T-helper 1 cell treated with Interleukin-12 subunit alpha and Interleukin-12 subunit beta and Interleukin-4 antibody, amounts not matched to agents 30 ng/mL and 1 ng/mL, for 36 hours (primary cell): ENCODE results near the gene CGAS. TPM values are rescaled to one million over a fixed set of nuclear protein-coding genes. Genes with fewer than 3 reads are reported as not detected.

Source experiments
- intact Hi-C: fragments of 100-400 bp; cut with micrococcal nuclease; formaldehyde crosslinking; loops from one replicate; pipeline ENCODE4 v1.15.1; 2024
- total RNA-seq: library from RNA; stranded (reverse); gene quantifications from 2 replicates; pipeline ENCODE4 v1.2.3, GENCODE V29; 2022

Gene CGAS
- 52.5 and 56.2 TPM in 2 replicates for total RNA-seq

DNA sequence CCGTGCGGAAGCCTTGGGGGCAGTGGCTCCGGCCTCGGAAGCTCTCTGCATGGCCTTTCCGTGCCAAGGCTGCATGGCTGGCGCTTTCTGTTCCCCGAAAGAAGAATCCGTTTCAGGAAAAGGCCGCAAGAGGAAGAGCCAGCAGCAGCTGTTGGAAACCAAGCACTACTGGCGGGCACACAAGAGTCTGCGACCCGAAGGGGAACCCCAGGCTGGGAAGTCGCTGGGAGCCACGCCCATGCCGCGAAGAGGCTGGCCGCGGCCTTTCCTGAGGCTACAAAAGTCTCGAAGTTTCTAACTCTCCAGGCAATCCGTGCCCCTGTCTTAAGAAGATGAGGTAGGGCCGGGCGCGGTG lies at the start of gene CGAS:
CGAS (minus strand) TSS at position 191 of the 355 bp plus-strand sequence; CDS start at position 75, 116 bp downstream.
- intact Hi-C loops = loop anchor here (1.0 to 10.0 kb wide), 7 partner anchors 9 to 1793 kb away; partner anchors contain the start of genes COX7A2, EEF1A1, KHDC1 and MTO1

DNA sequence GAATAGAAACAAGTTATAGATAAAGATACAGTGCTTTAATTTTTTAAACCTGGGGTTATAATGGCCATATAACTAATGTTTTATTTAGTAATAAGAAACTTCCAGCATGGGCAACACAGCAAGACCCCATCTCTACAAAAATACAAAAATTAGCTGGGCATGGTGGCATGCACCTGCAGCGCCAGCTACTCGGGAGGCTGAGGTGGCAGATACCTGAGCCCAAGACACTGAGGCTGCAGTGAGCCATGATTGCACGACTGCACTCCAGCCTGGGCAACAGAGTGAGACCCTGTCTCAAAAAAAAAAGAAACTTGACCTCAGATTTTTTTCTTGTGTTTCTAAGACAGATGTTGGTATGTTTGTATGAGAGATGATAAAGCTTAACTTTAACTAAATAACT lies 45.8 kb upstream of the CGAS start:
- intact Hi-C loops = no loop called here

DNA sequence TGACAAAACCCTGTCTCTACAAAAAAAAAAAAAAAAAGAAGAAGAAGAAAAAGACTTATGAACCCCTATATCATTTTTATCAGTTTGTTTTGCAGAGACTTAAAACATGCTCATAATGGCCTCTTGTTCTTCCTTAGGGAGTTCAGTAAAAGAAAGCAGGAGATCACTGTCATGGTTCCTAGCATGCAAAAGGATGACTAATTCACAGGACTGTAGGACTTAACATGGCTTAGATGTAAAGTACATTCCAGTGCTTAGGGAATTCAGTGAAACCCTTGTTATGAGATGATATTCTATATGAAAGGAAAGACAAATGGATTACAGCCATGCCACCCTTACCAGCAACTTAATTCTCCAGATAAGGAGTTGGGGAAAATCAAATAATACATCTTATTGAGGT lies 39.3 kb upstream of the CGAS start:
- intact Hi-C loops = no loop called here

DNA sequence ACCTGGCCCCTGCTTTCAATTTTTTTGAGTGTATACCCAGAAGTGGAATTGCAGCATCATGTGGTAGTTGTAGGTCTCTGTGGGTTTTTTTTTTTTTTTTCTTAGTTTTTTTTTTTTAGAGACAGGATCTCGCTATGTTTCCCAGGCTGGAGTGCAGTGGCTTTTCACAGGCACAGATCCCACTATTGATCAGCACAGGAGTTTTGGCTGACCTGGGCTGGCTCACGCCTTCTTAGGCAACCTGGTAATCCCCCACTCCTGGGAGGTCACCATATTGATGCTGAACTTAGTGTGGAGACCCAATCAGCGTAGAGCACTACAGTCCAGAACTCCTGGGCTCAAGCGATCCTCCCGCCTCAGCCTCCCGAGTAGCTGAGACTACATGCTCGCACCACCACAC lies 35.4 kb upstream of the CGAS start:
- intact Hi-C loops = no loop called here

DNA sequence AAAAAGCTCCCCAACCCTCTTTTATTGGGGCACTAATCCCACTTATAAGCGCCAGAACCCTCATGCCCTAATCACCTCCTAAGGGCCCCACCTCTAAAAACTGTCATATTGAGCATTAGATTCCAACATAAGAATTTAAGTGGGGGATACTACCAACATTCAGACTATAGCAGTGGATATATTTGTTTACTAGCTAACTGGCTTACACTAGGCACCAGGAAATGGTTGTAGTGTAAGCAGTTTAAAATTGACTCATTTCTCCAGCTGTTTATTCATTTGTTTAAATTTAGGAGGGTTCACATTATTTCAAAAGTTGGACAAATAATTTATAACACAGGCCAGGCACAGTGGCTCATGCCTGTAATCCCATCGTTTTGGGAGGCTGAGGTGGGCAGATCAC lies 32.3 kb upstream of the CGAS start:
- intact Hi-C loops = no loop called here

DNA sequence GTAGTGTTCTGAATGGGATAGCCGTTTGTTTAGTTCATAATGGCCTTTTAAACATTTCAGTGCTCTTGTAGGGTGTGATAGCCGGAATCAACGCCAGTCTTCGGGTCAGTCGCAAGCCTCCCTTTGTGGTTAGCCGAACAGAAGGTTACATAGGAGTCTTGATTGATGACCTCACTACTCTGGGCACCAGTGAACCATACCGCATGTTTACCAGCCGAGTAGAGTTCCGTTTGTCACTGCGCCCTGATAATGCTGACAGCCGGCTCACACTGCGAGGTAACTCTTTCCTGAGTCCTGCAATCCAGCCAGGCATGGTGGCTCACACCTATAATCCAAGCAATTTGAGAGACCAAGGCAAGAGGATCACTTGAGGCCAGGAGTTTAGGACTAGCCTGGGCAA lies 29.9 kb upstream of the CGAS start:
- intact Hi-C loops = no loop called here

DNA sequence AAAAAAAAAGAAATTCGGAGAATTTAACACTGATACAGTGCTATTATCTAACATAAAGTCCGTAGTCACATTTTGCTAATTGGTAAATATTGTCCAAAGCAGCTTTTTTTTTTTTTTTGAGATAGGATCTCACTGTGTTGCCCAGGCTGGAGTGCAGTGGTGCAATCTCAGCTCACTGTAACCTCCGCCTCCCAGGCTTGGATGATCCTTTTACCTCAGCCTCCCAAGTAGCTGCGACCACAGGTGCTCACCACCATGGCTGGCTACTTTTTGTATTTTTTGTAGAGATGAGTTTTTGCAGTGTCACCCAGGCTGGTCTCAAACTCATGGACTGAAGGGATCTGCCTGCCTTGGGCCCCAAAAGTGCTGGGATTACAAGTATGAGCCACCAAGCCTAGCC lies 25.3 kb upstream of the CGAS start:
- intact Hi-C loops = no loop called here

DNA sequence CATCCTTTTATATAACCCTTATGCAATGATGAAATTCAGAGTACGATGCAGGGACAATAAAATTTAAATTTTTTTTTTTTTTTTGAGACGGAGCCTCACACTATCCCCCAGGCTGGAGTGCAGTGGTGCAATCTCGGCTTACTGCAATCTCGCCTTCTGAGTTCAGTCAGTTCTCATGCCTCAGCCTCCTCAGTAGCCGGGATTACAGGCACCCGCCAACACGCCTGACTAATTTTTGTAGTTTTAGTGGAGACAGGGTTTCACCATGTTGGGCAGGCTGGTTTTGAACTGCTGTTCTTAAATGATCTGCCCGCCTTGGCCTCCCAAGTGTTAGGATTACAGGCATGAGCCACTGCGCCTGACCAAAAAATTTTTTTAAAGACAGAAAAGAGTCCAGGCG lies 24.6 kb upstream of the CGAS start:
- intact Hi-C loops = no loop called here

DNA sequence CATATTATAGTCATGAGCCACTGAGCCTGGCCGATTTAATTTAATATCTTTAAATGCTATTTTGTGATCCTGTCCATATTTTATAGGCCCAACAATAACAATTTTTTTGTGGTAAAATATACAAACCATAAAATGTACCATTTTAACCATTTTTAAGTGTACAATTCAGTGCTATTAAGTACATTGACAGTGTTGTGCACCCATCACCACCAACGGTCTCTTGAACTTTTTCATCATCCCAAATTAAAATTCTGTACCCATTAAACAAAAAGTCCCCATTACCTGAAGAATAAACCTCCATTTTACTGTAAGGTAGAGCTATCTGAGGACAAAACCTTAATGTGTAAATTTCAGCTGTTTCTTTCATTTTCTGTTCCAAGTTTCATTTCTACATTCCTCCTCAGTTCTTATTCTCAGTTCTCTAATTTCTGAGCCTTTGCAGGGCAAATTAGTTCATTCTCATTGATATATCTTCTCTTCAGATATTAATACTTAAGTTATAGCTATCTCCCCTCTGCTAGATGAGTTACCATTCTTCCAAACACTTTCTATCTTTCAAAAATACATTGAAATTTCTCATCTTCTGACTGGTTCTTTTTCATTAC lies 19.7 kb upstream of the CGAS start:
- intact Hi-C loops = loop anchor here (1.0 kb wide), 1 partner anchor 10 kb away; the partner anchor contains the start of gene MTO1

DNA sequence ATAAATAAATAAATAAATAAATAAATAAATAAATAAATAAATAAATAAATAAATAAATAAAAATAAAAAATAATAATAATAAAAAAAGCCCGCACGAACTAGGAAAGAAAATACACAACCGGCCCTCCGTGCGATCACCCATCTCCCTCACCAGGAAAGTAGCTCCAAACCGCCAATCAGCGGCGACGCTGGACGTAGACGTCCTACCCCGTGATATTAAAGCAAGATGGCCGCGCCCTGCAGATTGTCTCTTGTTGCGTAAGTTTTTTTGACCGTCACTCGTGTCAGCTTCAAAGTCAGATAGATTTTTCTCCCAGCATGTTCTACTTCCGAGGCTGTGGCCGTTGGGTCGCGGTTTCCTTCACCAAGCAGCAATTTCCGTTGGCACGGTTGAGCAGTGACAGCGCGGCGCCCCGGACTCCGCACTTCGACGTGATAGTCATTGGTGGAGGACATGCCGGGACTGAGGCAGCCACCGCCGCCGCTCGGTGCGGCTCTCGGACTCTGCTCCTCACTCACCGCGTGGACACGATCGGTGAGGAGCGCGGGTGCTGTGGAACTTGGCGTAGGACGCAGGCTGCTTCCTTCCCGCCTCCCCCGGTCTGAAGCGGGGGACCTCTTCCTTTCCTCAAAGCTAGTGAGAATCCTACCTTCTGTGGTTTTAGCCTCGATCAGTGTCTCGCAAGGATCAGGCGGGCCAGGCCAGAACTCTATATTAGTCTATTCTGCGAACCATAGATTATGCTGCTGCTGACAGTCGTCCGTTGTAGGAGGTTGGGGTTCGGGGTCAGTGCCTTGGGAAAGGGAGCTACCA lies 9.6 kb upstream of the CGAS start, which contains the start of gene MTO1:
MTO1 (plus strand) TSS at position 201 of the 814 bp plus-strand sequence; CDS start at position 319, 118 bp downstream.
- intact Hi-C loops = loop anchor here (1.0 to 5.0 kb wide), 10 partner anchors 9 to 839 kb away; partner anchors contain the start of genes CGAS, EEF1A1, KCNQ5 and SLC17A5

DNA sequence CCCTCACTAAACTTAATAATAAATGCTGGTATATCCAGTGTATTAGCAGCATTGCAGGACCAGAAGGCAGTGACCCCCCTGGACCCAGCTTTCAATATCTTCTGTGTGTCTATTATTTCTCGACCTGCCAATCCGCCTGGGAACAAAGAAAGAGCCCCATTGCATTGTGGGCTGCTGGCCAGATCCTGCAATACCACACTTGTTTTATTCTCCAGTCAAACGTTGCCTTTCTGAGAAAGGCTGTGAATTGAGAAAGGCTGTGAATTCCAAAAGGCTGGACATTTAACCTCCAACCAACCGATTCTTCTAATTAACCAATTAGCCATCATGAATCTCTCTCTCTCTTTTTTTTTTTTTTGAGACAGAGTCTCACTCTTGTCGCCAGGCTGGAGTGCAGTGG lies 8.0 kb upstream of the CGAS start:
- intact Hi-C loops = loop anchor here (5.0 kb wide), 3 partner anchors 127 to 838 kb away; partner anchors contain the start of gene KCNQ5

DNA sequence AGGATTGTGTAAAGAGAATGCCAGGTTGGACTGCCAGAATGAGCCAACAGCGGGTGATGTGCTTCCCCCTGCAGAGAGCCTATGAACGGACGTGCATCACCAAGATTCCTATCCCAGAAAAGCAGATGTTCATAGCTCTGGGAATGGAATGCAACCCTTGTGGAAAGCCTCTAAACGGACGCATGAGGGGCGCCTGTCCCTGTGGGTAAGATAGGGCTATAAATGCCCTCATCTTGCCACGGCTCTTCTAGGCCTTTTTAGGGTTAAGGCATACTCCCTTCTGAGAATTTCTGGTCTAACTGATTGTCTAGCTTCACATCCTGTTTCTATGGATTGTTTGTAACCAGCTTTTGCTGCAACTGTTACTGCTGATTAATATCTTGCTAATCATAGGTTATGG lies 7.4 kb upstream of the CGAS start:
- intact Hi-C loops = loop anchor here (10.0 kb wide), 1 partner anchor 1785 kb away; the partner anchor contains the start of gene COX7A2

DNA sequence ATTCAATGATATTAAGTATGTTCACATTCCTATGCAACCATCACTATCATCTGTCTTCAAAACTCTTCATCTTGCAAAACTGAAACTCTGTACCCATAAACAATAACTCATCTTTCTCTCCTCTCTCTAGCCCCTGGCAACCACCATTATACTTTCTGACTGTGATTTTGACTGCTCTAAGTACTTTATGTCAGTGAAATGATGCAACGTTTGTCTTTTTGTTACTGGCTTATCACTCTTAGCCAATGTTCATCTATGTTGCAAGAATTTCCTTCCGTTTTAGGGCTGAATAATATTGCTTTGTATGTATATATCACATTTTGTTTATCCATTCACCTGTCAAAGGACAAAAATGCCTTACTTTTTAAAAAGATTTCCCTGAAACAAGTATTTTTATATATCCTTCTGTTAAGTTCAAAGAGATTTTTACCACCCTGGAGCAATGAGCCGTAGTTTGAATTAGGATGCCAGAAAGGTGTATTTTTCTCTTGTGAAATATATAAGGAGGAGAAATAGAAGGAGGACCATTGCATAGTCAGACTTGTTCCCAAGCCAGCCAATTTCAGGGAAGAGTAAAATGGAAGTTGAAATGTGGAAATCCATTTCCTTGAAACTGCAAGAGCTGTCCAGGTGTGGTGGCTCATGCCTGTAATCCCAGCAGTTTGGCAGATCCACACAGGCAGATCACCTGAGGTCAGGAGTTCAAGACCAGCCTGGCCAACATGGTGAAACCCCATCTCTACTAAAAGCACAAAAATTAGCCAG lies 4.0 kb upstream of the CGAS start:
- intact Hi-C loops = loop anchor here (10.0 kb wide), 1 partner anchor 1789 kb away; the partner anchor contains the start of gene COX7A2

DNA sequence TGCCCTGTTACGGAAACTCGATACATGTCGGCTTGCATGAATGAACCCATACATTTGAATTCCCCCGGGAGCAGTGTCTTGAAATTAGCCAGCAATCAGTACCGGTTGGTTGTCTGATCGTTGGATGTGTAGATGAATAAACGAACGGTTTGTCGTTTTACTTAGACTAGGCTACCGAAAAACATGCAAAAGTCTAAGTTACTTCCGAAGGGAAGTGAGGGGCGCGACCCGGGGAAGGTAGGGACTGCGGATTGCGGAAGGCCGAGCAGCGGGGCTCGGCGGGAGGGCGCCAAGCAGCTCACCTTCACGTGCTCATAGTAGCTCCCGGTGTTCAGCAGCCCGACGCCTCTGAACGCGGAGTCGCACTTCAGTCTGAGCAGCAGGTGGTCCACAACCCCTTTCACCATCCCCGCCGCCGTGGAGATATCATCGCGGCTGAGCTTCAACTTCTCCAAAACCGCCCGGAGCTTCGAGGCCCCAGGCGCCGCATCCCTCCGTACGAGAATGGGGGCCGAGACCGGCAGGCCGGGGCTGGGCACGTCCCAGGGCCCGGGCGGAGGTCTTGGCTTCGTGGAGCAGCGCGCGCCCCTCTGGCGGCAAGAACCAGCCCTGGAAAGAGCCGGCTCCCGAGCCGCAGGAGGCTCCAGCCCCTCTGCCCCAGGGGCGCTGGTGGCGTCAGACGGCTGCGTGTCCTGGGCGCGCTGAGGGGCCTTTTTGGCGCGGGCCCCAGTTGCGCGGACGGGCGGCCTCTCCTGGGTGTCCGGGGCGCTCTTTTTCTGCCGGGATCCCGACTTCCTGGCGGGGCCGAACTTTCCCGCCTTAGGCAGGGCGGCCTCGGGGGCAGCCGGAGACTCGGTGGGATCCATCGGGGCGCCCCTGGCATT lies 632 bp downstream of the CGAS start:
- intact Hi-C loops = loop anchor here (1.0 to 10.0 kb wide), 9 partner anchors 10 to 1793 kb away; partner anchors contain the start of genes COX7A2, EEF1A1, KHDC1 and MTO1

DNA sequence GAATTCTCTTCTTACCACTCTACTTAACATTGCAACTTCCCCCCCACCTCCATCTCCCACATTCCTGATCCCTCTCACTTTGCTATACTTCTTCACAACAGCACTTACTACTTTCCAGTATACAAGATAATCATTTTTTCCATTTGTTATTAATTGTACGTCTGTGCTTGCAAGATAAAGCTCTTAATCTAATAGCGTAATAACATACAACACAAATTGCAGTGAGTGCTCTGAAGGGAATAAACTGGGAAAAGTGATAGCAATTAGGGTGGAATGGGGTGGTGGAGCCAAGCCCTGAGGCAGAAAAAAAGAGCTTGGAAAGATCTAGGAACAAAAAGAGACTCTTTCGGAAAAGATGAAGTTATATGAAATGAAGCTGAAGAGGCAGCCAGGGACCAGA lies 8.5 kb downstream of the CGAS start:
- intact Hi-C loops = no loop called here

DNA sequence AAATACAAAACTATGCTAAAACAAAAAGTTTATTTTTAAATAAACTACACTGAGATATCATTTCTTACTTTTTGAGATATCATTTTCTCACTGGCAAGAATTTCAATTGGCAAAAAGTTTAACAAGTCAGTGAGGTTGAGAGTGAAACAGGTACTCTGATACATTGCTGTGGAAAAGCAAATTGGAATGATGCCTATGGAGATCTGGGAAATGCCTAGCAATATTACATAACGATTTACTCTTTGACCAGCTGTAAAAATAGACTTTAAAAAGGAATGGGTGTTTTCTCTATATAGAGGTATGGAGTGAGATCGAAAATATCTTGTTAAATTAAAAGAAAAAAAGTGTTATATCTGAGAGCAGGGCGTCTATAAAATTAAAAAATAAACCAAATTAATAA lies 16.9 kb downstream of the CGAS start:
- intact Hi-C loops = no loop called here

DNA sequence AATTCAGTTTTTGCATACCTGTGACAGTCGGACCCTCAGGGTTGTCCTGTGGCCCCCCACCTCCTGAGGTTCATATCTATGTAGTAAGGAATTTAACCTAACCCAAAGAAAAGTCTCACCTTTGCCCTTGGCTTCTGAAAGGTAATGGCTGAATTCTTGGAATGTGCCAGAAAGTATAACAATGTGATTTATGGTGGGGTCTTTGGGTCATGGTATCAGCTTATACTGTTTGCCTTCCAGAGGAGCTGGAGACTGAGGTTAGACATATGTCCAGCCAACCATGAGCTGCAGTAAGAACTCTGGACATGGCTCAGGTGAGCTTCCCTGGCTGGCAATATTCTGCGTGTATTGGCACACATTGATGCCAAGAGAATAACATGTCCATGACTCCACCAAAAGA lies 30.6 kb downstream of the CGAS start:
- intact Hi-C loops = no loop called here

DNA sequence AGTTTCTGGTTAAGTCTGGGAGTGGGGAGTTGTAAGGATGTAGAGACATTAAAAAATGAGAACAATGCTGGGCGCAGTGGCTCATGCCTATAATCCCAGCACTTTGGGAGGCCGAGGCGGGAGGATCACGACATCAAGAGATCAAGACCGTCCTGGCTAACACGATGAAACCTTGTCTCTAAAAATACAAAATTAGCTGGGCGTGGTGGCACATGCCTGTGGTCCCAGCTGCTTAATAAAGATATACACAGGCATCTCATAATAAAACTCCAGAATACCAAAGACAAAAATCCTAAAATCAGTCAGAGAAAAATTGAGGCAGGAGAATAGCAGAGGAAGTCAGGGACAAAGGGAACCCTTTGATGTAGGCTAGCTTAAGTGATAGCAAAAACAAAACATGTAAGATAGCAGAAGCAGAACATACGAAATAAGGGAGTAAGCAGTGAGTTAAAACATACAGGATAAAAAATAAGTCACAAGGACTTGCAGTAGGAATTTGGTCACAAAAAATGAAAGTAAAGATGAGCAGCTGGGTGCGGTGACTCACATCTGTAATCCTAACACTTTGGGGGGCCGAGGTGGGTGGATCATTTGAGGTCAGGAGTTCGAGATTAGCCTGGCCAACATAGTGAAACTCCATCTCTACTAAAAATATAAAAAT lies 33.9 kb downstream of the CGAS start:
- intact Hi-C loops = no loop called here

DNA sequence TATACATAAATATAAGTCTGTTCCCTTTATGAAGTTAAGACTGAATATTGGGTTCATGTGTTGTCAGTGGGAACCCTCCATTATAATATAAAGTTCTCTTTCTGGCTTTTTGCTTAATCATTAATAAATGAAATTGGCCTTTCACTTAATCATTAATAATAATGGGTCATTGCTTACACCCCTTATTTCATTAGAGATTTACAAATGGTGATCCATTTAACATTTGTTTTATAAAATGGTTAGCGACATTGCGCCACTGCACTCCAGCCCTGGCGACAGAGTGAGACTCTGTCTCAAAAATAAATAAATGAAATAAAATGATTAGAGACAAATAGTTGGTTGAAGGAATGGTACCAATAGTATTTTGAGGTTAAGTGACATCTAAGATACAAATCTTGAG lies 39.0 kb downstream of the CGAS start:
- intact Hi-C loops = no loop called here

DNA sequence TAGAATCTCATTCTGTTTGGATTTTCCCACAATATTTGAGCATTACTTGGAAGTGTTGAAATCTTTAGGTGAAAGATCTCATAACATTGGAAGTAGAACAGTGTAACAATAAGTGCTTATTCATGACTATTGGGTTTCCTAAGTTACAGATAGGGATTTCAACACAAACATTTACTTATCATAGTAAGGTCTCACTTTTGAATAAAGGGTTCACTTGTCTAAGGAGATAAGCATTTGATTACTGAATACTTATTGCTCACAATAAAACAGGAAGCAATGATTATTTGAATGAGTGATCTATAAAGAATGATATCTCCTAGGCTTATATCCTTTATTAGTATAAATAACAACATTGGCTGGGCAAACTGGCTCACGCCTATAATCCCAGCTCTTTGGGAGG lies 42.7 kb downstream of the CGAS start:
- intact Hi-C loops = no loop called here
